ENCODE data around the gene CFAP299. TPM values are rescaled to one million over a fixed set of nuclear protein-coding genes. Genes with fewer than 3 reads are reported as not detected.

The CFAP299 gene
- total RNA-seq, 1 experiment from 2014 or later: not detected

GRCh38 chr4:80803337-80803736 lies 467.8 kb downstream of the CFAP299 start:
- DNase-seq: no peak
- H3K9me2 ChIP-seq (replicated peaks; ENCODE audit: insufficient read depth, low read length): no peaks in the 10 kb centered on the region

GRCh38 chr4:80806472-80806871 lies 470.9 kb downstream of the CFAP299 start:
- Histone ChIP-seq H3K9me3 (ENCODE audit: low read length) (no peaks in the 10 kb centered on the region), H3K79me2 (ENCODE audit: low read length) (no peaks in the 10 kb centered on the region), H2AFZ (ENCODE audit: low read length) (no peak overlapping the region), H3K4me2 (ENCODE audit: low read depth, low read length, poor library complexity, severe bottlenecking) (no peak overlapping the region), H3K4me1 (ENCODE audit: low read length) (no peaks in the 10 kb centered on the region), H3K4me3 (ENCODE audit: low read length) (no peak overlapping the region), H4K20me1 (ENCODE audit: insufficient read depth, low read depth, low read length) (no peaks in the 10 kb centered on the region), H3K27me3 (ENCODE audit: low read length) (no peaks in the 10 kb centered on the region), H3K36me3 (ENCODE audit: insufficient read depth, low read length) (no peaks in the 10 kb centered on the region), H3K9me2 (replicated peaks; ENCODE audit: insufficient read depth, low read length) (no peaks in the 10 kb centered on the region), H3K9ac (ENCODE audit: low read length) (no peak overlapping the region), H3K27ac (ENCODE audit: low read length) (no peak overlapping the region)
- DNase-seq: no peak

More at GRCh38 chr4:80803337-80803736, 467.8 kb downstream of the CFAP299 start:
- H2AFZ ChIP-seq (ENCODE audit: low read length): no peak overlapping the region
- H3K79me2 ChIP-seq (ENCODE audit: low read length): no peaks in the 10 kb centered on the region
- H3K4me1 ChIP-seq (ENCODE audit: low read length): no peaks in the 10 kb centered on the region
- H3K36me3 ChIP-seq (ENCODE audit: insufficient read depth, low read length): no peaks in the 10 kb centered on the region
- no peak overlapping the region for H3K4me2 ChIP-seq (ENCODE audit: low read depth, low read length, poor library complexity, severe bottlenecking)
- H3K27me3 ChIP-seq (ENCODE audit: low read length): no peaks in the 10 kb centered on the region
- no peaks in the 10 kb centered on the region for H4K20me1 ChIP-seq (ENCODE audit: insufficient read depth, low read depth, low read length)
- no peak overlapping the region for H3K4me3 ChIP-seq (ENCODE audit: low read length)
- no peaks in the 10 kb centered on the region for H3K9me3 ChIP-seq (ENCODE audit: low read length)
- H3K9ac ChIP-seq (ENCODE audit: low read length): no peak overlapping the region
- H3K27ac ChIP-seq (ENCODE audit: low read length): no peak overlapping the region

- no peaks in the 10 kb centered on the region for H3K27me3 ChIP-seq (ENCODE audit: low read length)
- no peak overlapping the region for H3K4me3 ChIP-seq (ENCODE audit: low read length)
- DNase-seq: no peak
- no peaks in the 10 kb centered on the region for H3K36me3 ChIP-seq (ENCODE audit: insufficient read depth, low read length)
- H4K20me1 ChIP-seq (ENCODE audit: insufficient read depth, low read depth, low read length): no peaks in the 10 kb centered on the region
- no peaks in the 10 kb centered on the region for H3K4me1 ChIP-seq (ENCODE audit: low read length)
- H3K9me2 ChIP-seq (replicated peaks; ENCODE audit: insufficient read depth, low read length): no peaks in the 10 kb centered on the region
- no peak overlapping the region for H3K4me2 ChIP-seq (ENCODE audit: low read depth, low read length, poor library complexity, severe bottlenecking)
- H3K79me2 ChIP-seq (ENCODE audit: low read length): no peaks in the 10 kb centered on the region
- no peak overlapping the region for H2AFZ ChIP-seq (ENCODE audit: low read length)
- no peak overlapping the region for H3K9ac ChIP-seq (ENCODE audit: low read length)
- H3K9me3 ChIP-seq (ENCODE audit: low read length): no peaks in the 10 kb centered on the region
- H3K27ac ChIP-seq (ENCODE audit: low read length): no peak overlapping the region
These were observed 473.7 kb downstream of the CFAP299 start for GRCh38 chr4:80809039-80809729.

- H3K79me2 ChIP-seq (ENCODE audit: low read length): no peaks in the 10 kb centered on the region
- no peak overlapping the region for H3K27ac ChIP-seq (ENCODE audit: low read length)
These were observed 475.9 kb downstream of the CFAP299 start for GRCh38 chr4:80811406-80811805.

GRCh38 chr4:80812145-80812544 lies 476.6 kb downstream of the CFAP299 start:
- Histone ChIP-seq H3K9me2 (replicated peaks; ENCODE audit: insufficient read depth, low read length) (no peaks in the 10 kb centered on the region), H3K4me2 (ENCODE audit: low read depth, low read length, poor library complexity, severe bottlenecking) (no peak overlapping the region), H3K4me3 (ENCODE audit: low read length) (no peak overlapping the region), H3K79me2 (ENCODE audit: low read length) (no peaks in the 10 kb centered on the region), H3K9ac (ENCODE audit: low read length) (no peak overlapping the region), H2AFZ (ENCODE audit: low read length) (no peak overlapping the region), H3K27me3 (ENCODE audit: low read length) (no peaks in the 10 kb centered on the region), H3K36me3 (ENCODE audit: insufficient read depth, low read length) (no peaks in the 10 kb centered on the region), H3K4me1 (ENCODE audit: low read length) (no peaks in the 10 kb centered on the region), H3K27ac (ENCODE audit: low read length) (no peak overlapping the region), H4K20me1 (ENCODE audit: insufficient read depth, low read depth, low read length) (no peaks in the 10 kb centered on the region), H3K9me3 (ENCODE audit: low read length) (no peaks in the 10 kb centered on the region)
- DNase-seq: no peak

More at GRCh38 chr4:80811406-80811805, 475.9 kb downstream of the CFAP299 start:
- Histone ChIP-seq H3K9me3 (ENCODE audit: low read length) (no peaks in the 10 kb centered on the region), H3K4me1 (ENCODE audit: low read length) (no peaks in the 10 kb centered on the region), H2AFZ (ENCODE audit: low read length) (no peak overlapping the region), H3K9ac (ENCODE audit: low read length) (no peak overlapping the region), H3K4me3 (ENCODE audit: low read length) (no peak overlapping the region), H3K4me2 (ENCODE audit: low read depth, low read length, poor library complexity, severe bottlenecking) (no peak overlapping the region), H3K36me3 (ENCODE audit: insufficient read depth, low read length) (no peaks in the 10 kb centered on the region), H3K9me2 (replicated peaks; ENCODE audit: insufficient read depth, low read length) (no peaks in the 10 kb centered on the region), H3K27me3 (ENCODE audit: low read length) (no peaks in the 10 kb centered on the region), H4K20me1 (ENCODE audit: insufficient read depth, low read depth, low read length) (no peaks in the 10 kb centered on the region)
- no peak for DNase-seq

- no peak for DNase-seq
- no peaks in the 10 kb centered on the region for H3K9me3 ChIP-seq (ENCODE audit: low read length)
- H3K27ac ChIP-seq (ENCODE audit: low read length): no peak overlapping the region
- H3K9ac ChIP-seq (ENCODE audit: low read length): no peak overlapping the region
- H3K4me1 ChIP-seq (ENCODE audit: low read length): no peaks in the 10 kb centered on the region
- H3K4me2 ChIP-seq (ENCODE audit: low read depth, low read length, poor library complexity, severe bottlenecking): no peak overlapping the region
- H3K79me2 ChIP-seq (ENCODE audit: low read length): no peaks in the 10 kb centered on the region
- H3K9me2 ChIP-seq (replicated peaks; ENCODE audit: insufficient read depth, low read length): no peaks in the 10 kb centered on the region
- no peaks in the 10 kb centered on the region for H3K36me3 ChIP-seq (ENCODE audit: insufficient read depth, low read length)
- H4K20me1 ChIP-seq (ENCODE audit: insufficient read depth, low read depth, low read length): no peaks in the 10 kb centered on the region
- H3K4me3 ChIP-seq (ENCODE audit: low read length): no peak overlapping the region
- H3K27me3 ChIP-seq (ENCODE audit: low read length): no peaks in the 10 kb centered on the region
- H2AFZ ChIP-seq (ENCODE audit: low read length): no peak overlapping the region
These were observed 478.7 kb downstream of the CFAP299 start for GRCh38 chr4:80814266-80814665.

- no peaks in the 10 kb centered on the region for H3K4me1 ChIP-seq (ENCODE audit: low read length)
- no peaks in the 10 kb centered on the region for H4K20me1 ChIP-seq (ENCODE audit: insufficient read depth, low read depth, low read length)
- no peak overlapping the region for H3K9ac ChIP-seq (ENCODE audit: low read length)
- no peaks in the 10 kb centered on the region for H3K79me2 ChIP-seq (ENCODE audit: low read length)
- no peaks in the 10 kb centered on the region for H3K27me3 ChIP-seq (ENCODE audit: low read length)
- H3K9me3 ChIP-seq (ENCODE audit: low read length): no peaks in the 10 kb centered on the region
- H3K27ac ChIP-seq (ENCODE audit: low read length): no peak overlapping the region
- no peaks in the 10 kb centered on the region for H3K9me2 ChIP-seq (replicated peaks; ENCODE audit: insufficient read depth, low read length)
- no peaks in the 10 kb centered on the region for H3K36me3 ChIP-seq (ENCODE audit: insufficient read depth, low read length)
- no peak for DNase-seq
- no peak overlapping the region for H3K4me2 ChIP-seq (ENCODE audit: low read depth, low read length, poor library complexity, severe bottlenecking)
- no peak overlapping the region for H2AFZ ChIP-seq (ENCODE audit: low read length)
- no peak overlapping the region for H3K4me3 ChIP-seq (ENCODE audit: low read length)
These were observed 496.1 kb downstream of the CFAP299 start for GRCh38 chr4:80831383-80832361.

GRCh38 chr4:80839281-80839680 lies 503.8 kb downstream of the CFAP299 start:
- Histone ChIP-seq H3K27ac (ENCODE audit: low read length) (no peak overlapping the region), H3K4me1 (ENCODE audit: low read length) (no peaks in the 10 kb centered on the region), H2AFZ (ENCODE audit: low read length) (no peak overlapping the region)

More at GRCh38 chr4:80839281-80839680, 503.8 kb downstream of the CFAP299 start:
- no peak for DNase-seq
- no peaks in the 10 kb centered on the region for H3K36me3 ChIP-seq (ENCODE audit: insufficient read depth, low read length)
- H3K27me3 ChIP-seq (ENCODE audit: low read length): no peaks in the 10 kb centered on the region
- H3K9ac ChIP-seq (ENCODE audit: low read length): no peak overlapping the region
- H3K79me2 ChIP-seq (ENCODE audit: low read length): no peaks in the 10 kb centered on the region
- no peaks in the 10 kb centered on the region for H4K20me1 ChIP-seq (ENCODE audit: insufficient read depth, low read depth, low read length)
- H3K4me2 ChIP-seq (ENCODE audit: low read depth, low read length, poor library complexity, severe bottlenecking): no peak overlapping the region
- no peaks in the 10 kb centered on the region for H3K9me3 ChIP-seq (ENCODE audit: low read length)
- H3K4me3 ChIP-seq (ENCODE audit: low read length): no peak overlapping the region
- no peaks in the 10 kb centered on the region for H3K9me2 ChIP-seq (replicated peaks; ENCODE audit: insufficient read depth, low read length)

Measured in Karpas-422 (cell line).